ENCODE data around the gene HECTD1.
A peak's percentile ranks its signal among the peaks of the same experiment; 100 is the strongest.

Gene HECTD1

DNA sequence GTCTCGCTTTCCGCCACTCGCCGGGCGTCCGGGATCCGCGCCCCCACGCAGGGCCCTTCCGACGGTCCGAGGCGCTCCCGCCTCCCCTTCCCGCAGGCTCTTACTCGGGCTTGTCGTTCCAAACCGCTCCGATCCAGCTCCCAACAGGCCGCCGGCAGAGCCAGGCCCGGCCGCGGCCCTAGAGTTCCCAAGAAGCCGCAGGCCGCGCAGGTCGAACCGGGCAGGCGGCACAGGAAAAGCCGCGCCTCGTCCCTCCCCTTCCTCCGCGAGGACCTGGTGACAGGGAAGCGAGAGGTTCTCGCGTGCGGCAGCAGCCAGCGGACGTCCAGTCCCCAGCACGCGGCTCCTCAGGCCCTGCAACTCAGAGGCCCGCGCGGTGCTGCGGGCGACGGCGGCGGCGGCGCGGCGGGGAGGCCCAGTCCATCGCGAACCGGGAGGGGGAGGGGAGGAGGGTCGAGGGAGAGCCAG, 272 bp downstream of the HECTD1 start (continued):
- TF ChIP-seq ZNF626 (tag by site-specific recombination; IDR thresholded peaks at IDR 0.05), result no peak
- TF ChIP-seq GLI4 (tag by site-specific recombination; IDR thresholded peaks at IDR 0.05), result peak; percentile 80; the same call in 1 of the 2 replicates
- no peak for TF ChIP-seq ZSCAN16 (tag by site-specific recombination; IDR thresholded peaks at IDR 0.05)
- TF ChIP-seq ZNF121 (tag by site-specific recombination; IDR thresholded peaks at IDR 0.05), result no peak
- TF ChIP-seq ZNF10 (tag by site-specific recombination; IDR thresholded peaks at IDR 0.05), result peak; percentile 74
- peak; percentile 10 for TF ChIP-seq ZEB2 (tag by site-specific recombination; IDR thresholded peaks at IDR 0.05)
- TF ChIP-seq, protein P1, sequence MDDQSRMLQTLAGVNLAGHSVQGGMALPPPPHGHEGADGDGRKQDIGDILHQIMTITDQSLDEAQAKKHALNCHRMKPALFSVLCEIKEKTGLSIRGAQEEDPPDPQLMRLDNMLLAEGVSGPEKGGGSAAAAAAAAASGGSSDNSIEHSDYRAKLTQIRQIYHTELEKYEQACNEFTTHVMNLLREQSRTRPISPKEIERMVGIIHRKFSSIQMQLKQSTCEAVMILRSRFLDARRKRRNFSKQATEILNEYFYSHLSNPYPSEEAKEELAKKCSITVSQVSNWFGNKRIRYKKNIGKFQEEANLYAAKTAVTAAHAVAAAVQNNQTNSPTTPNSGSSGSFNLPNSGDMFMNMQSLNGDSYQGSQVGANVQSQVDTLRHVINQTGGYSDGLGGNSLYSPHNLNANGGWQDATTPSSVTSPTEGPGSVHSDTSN (CRISPR knock-in tag; IDR thresholded peaks at IDR 0.05), result peak; percentile 34; the same call in 1 of the 2 replicates
- TF ChIP-seq, protein P2, sequence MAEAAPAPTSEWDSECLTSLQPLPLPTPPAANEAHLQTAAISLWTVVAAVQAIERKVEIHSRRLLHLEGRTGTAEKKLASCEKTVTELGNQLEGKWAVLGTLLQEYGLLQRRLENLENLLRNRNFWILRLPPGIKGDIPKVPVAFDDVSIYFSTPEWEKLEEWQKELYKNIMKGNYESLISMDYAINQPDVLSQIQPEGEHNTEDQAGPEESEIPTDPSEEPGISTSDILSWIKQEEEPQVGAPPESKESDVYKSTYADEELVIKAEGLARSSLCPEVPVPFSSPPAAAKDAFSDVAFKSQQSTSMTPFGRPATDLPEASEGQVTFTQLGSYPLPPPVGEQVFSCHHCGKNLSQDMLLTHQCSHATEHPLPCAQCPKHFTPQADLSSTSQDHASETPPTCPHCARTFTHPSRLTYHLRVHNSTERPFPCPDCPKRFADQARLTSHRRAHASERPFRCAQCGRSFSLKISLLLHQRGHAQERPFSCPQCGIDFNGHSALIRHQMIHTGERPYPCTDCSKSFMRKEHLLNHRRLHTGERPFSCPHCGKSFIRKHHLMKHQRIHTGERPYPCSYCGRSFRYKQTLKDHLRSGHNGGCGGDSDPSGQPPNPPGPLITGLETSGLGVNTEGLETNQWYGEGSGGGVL (tag by site-specific recombination; IDR thresholded peaks at IDR 0.05), result no peak
- peak; percentile 17; the same call in 1 of the 2 replicates for TF ChIP-seq ZNF610 (tag by site-specific recombination; IDR thresholded peaks at IDR 0.05; ENCODE audit: borderline replicate concordance)
- TF ChIP-seq ZNF138 (tag by site-specific recombination; IDR thresholded peaks at IDR 0.05; ENCODE audit: borderline replicate concordance), result no peak
- no peak for TF ChIP-seq ZNF791 (tag by site-specific recombination; IDR thresholded peaks at IDR 0.05)
- TF ChIP-seq ZNF76 (tag by site-specific recombination; IDR thresholded peaks at IDR 0.05; ENCODE audit: borderline replicate concordance, low read depth), result peak; percentile 64
- peak; percentile 61; the same call in 1 of the 2 replicates for TF ChIP-seq KLF16 (tag by site-specific recombination; IDR thresholded peaks at IDR 0.05)
- no peak; the same call in 1 of the 2 replicates for TF ChIP-seq SP3 (tag by site-specific recombination; IDR thresholded peaks at IDR 0.05)
- TF ChIP-seq ZNF785 (tag by site-specific recombination; IDR thresholded peaks at IDR 0.05), result no peak
- TF ChIP-seq MEIS1 (CRISPR knock-in tag; IDR thresholded peaks at IDR 0.05; ENCODE audit: borderline replicate concordance), result 0 out of 2 replicates have a peak, but pooled peaks have one; percentile 15
- TF ChIP-seq, protein P3, sequence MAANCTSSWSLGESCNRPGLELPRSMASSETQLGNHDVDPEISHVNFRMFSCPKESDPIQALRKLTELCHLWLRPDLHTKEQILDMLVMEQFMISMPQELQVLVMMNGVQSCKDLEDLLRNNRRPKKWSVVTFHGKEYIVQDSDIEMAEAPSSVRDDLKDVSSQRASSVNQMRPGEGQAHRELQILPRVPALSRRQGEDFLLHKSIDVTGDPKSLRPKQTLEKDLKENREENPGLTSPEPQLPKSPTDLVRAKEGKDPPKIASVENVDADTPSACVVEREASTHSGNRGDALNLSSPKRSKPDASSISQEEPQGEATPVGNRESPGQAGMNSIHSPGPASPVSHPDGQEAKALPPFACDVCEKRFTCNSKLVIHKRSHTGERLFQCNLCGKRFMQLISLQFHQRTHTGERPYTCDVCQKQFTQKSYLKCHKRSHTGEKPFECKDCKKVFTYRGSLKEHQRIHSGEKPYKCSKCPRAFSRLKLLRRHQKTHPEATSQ (tag by site-specific recombination; IDR thresholded peaks at IDR 0.05), result peak; percentile 76; the same call in 1 of the 2 replicates
- no peak for TF ChIP-seq ZNF670 (tag by site-specific recombination; IDR thresholded peaks at IDR 0.05; ENCODE audit: low read depth)
- no peak for TF ChIP-seq ZNF571 (tag by site-specific recombination; IDR thresholded peaks at IDR 0.05)
- TF ChIP-seq, protein P4, sequence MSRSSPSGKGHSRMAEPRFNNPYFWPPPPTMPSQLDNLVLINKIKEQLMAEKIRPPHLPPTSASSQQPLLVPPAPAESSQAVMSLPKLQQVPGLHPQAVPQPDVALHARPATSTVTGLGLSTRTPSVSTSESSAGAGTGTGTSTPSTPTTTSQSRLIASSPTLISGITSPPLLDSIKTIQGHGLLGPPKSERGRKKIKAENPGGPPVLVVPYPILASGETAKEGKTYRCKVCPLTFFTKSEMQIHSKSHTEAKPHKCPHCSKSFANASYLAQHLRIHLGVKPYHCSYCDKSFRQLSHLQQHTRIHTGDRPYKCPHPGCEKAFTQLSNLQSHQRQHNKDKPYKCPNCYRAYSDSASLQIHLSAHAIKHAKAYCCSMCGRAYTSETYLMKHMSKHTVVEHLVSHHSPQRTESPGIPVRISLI (tag by site-specific recombination; IDR thresholded peaks at IDR 0.05), result no peak
- TF ChIP-seq, protein P5, sequence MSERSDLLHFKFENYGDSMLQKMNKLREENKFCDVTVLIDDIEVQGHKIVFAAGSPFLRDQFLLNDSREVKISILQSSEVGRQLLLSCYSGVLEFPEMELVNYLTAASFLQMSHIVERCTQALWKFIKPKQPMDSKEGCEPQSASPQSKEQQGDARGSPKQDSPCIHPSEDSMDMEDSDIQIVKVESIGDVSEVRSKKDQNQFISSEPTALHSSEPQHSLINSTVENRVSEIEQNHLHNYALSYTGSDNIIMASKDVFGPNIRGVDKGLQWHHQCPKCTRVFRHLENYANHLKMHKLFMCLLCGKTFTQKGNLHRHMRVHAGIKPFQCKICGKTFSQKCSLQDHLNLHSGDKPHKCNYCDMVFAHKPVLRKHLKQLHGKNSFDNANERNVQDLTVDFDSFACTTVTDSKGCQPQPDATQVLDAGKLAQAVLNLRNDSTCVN (tag by site-specific recombination; optimal IDR thresholded peaks at IDR 0.05), result peak; percentile 87
- TF ChIP-seq ZNF2 (tag by site-specific recombination; IDR thresholded peaks at IDR 0.05), result peak; percentile 36; the same call in 1 of the 2 replicates
- TF ChIP-seq, protein P6, sequence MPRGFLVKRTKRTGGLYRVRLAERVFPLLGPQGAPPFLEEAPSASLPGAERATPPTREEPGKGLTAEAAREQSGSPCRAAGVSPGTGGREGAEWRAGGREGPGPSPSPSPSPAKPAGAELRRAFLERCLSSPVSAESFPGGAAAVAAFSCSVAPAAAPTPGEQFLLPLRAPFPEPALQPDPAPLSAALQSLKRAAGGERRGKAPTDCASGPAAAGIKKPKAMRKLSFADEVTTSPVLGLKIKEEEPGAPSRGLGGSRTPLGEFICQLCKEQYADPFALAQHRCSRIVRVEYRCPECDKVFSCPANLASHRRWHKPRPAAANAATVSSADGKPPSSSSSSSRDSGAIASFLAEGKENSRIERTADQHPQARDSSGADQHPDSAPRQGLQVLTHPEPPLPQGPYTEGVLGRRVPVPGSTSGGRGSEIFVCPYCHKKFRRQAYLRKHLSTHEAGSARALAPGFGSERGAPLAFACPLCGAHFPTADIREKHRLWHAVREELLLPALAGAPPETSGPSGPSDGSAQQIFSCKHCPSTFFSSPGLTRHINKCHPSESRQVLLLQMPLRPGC (tag by site-specific recombination; IDR thresholded peaks at IDR 0.05), result peak; percentile 25; the same call in 1 of the 2 replicates
- peak; percentile 56; the same call in 1 of the 2 replicates for TF ChIP-seq ZBTB8A (tag by site-specific recombination; IDR thresholded peaks at IDR 0.05)
- TF ChIP-seq YY1 (tag by site-specific recombination; IDR thresholded peaks at IDR 0.05), result no peak
- TF ChIP-seq, protein P7, sequence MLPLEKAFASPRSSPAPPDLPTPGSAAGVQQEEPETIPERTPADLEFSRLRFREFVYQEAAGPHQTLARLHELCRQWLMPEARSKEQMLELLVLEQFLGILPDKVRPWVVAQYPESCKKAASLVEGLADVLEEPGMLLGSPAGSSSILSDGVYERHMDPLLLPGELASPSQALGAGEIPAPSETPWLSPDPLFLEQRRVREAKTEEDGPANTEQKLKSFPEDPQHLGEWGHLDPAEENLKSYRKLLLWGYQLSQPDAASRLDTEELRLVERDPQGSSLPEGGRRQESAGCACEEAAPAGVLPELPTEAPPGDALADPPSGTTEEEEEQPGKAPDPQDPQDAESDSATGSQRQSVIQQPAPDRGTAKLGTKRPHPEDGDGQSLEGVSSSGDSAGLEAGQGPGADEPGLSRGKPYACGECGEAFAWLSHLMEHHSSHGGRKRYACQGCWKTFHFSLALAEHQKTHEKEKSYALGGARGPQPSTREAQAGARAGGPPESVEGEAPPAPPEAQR (tag by site-specific recombination; IDR thresholded peaks at IDR 0.05), result no peak
- peak; percentile 44; the same call in 1 of the 2 replicates for TF ChIP-seq ZNF660 (tag by site-specific recombination; IDR thresholded peaks at IDR 0.05)
- TF ChIP-seq ZNF132 (tag by site-specific recombination; IDR thresholded peaks at IDR 0.05; ENCODE audit: borderline replicate concordance), result no peak
- TF ChIP-seq ZNF514 (tag by site-specific recombination; IDR thresholded peaks at IDR 0.05), result no peak
- no peak for TF ChIP-seq ZNF433 (tag by site-specific recombination; IDR thresholded peaks at IDR 0.05; ENCODE audit: low read depth)
- TF ChIP-seq ZNF837 (tag by site-specific recombination; IDR thresholded peaks at IDR 0.05), result 0 out of 2 replicates have a peak, but pooled peaks have one; percentile 15
